HCT116 (cell line): ENCODE results near the gene ICA1.

ENCODE experiments used
- EGR1 ChIP-seq: IDR thresholded peaks from 2 replicates; pipeline ENCODE4 v1.6.1; 2012; ENCODE audit warnings: low read depth
- EZH2 ChIP-seq: fragments of 200-600 bp; sonication (generic); IDR thresholded peaks from 2 replicates; pipeline ENCODE4 v1.6.1; 2017; ENCODE audit warnings: antibody characterized with exemption, mixed run types
- EZH2phosphoT487 ChIP-seq: fragments of 200-600 bp; IDR thresholded peaks from 2 replicates; pipeline ENCODE4 v1.6.1; 2018; ENCODE audit warnings: antibody characterized with exemption, borderline replicate concordance
- JUND ChIP-seq: IDR thresholded peaks from 2 replicates; pipeline ENCODE4 v1.6.1; 2012
- POLR2A ChIP-seq: IDR thresholded peaks from 2 replicates; pipeline ENCODE4 v1.7.0; 2011; ENCODE audit warnings: borderline replicate concordance; ENCODE audit not compliant: insufficient read depth, insufficient read length; ENCODE audit errors: extremely low read depth
- RAD21 ChIP-seq: IDR thresholded peaks from 2 replicates; pipeline ENCODE4 v1.6.1; 2012; ENCODE audit warnings: low read depth, mild to moderate bottlenecking
- TCF7L2 ChIP-seq: IDR thresholded peaks from 2 replicates; pipeline ENCODE4 v1.7.0; 2011; ENCODE audit warnings: borderline replicate concordance, inconsistent platforms; ENCODE audit not compliant: insufficient read depth, insufficient read length; ENCODE audit errors: extremely low read depth
- ZNF274 ChIP-seq: fragments of 200-500 bp; sonication (Bioruptor generic); IDR thresholded peaks from 2 replicates; pipeline ENCODE4 v1.6.1; 2014; ENCODE audit warnings: mild to moderate bottlenecking, low read depth, low read length, inconsistent platforms
- TF ChIP-seq, protein P1 (sequence below), 3 experiments: fragments of 200-600 bp in 1 of 3; sonication (generic) in 1 of 3; IDR thresholded peaks in 2 of 3; conservative IDR thresholded peaks in 1 of 3; 2 replicates each; pipeline ENCODE4 v1.5.1; 2012 to 2017; ENCODE audit warnings: low read depth in 2 of 3, low read length in 2 of 3, antibody characterized with exemption in 1 of 3, borderline replicate concordance in 1 of 3, control low read depth in 1 of 3, mild to moderate bottlenecking in 1 of 3, mixed read lengths in 1 of 3, mixed run types in 1 of 3, moderate library complexity in 1 of 3; ENCODE audit not compliant: insufficient read depth in 1 of 3
- TF ChIP-seq, protein P2 (sequence below): IDR thresholded peaks from 2 replicates; pipeline ENCODE4 v1.6.1; 2012
- TF ChIP-seq, protein P3 (sequence below): IDR thresholded peaks from 2 replicates; pipeline ENCODE4 v1.6.1; 2012; ENCODE audit warnings: low read depth

DNA sequence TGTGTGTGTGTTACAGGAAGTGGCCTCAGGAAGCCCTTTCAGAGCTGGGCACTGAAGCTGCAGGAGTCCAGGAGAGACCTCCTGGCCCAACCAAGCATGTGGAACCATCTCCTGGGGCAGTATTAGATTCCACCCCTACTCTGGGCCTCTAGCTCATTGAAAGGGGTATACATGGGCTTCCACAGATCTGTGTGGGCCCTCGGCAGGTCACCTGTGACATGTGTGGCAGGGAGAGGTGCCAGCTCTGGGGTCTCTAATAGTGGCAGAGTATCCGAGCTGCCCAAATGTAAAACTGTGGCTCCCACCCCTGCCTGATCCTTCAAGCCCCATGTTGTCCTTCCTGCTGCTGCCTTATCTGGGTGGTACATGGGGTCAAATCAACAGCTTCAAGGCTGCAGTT, 149.3 kb downstream of the ICA1 start:
- TF ChIP-seq, protein P1, sequence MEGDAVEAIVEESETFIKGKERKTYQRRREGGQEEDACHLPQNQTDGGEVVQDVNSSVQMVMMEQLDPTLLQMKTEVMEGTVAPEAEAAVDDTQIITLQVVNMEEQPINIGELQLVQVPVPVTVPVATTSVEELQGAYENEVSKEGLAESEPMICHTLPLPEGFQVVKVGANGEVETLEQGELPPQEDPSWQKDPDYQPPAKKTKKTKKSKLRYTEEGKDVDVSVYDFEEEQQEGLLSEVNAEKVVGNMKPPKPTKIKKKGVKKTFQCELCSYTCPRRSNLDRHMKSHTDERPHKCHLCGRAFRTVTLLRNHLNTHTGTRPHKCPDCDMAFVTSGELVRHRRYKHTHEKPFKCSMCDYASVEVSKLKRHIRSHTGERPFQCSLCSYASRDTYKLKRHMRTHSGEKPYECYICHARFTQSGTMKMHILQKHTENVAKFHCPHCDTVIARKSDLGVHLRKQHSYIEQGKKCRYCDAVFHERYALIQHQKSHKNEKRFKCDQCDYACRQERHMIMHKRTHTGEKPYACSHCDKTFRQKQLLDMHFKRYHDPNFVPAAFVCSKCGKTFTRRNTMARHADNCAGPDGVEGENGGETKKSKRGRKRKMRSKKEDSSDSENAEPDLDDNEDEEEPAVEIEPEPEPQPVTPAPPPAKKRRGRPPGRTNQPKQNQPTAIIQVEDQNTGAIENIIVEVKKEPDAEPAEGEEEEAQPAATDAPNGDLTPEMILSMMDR (IDR thresholded peaks at IDR 0.05 in 2 of 3, conservative IDR thresholded peaks at IDR 0.05 in 1 of 3; ENCODE audit: borderline replicate concordance in 1 of 3, insufficient read depth in 1 of 3, low read depth in 2 of 3, low read length in 2 of 3), result no peak
- TF ChIP-seq EGR1 (no peak), POLR2A (no peak), TCF7L2 (no peak), JUND (no peak), EZH2 (no peak), RAD21 (no peak), ZNF274 (no peak), EZH2phosphoT487 (no peak)
- TF ChIP-seq, protein P2, sequence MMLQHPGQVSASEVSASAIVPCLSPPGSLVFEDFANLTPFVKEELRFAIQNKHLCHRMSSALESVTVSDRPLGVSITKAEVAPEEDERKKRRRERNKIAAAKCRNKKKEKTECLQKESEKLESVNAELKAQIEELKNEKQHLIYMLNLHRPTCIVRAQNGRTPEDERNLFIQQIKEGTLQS, result no peak
- TF ChIP-seq, protein P3, sequence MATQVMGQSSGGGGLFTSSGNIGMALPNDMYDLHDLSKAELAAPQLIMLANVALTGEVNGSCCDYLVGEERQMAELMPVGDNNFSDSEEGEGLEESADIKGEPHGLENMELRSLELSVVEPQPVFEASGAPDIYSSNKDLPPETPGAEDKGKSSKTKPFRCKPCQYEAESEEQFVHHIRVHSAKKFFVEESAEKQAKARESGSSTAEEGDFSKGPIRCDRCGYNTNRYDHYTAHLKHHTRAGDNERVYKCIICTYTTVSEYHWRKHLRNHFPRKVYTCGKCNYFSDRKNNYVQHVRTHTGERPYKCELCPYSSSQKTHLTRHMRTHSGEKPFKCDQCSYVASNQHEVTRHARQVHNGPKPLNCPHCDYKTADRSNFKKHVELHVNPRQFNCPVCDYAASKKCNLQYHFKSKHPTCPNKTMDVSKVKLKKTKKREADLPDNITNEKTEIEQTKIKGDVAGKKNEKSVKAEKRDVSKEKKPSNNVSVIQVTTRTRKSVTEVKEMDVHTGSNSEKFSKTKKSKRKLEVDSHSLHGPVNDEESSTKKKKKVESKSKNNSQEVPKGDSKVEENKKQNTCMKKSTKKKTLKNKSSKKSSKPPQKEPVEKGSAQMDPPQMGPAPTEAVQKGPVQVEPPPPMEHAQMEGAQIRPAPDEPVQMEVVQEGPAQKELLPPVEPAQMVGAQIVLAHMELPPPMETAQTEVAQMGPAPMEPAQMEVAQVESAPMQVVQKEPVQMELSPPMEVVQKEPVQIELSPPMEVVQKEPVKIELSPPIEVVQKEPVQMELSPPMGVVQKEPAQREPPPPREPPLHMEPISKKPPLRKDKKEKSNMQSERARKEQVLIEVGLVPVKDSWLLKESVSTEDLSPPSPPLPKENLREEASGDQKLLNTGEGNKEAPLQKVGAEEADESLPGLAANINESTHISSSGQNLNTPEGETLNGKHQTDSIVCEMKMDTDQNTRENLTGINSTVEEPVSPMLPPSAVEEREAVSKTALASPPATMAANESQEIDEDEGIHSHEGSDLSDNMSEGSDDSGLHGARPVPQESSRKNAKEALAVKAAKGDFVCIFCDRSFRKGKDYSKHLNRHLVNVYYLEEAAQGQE, result no peak
